VCaP (cell line): ENCODE data around the gene TAF1B.

ENCODE experiments used
- H3K27ac ChIP-seq: fragments of 450-650 bp; 2 replicates; pipeline ENCODE4 v1.5.1; 2017
- TF ChIP-seq, protein P1 (sequence below): fragments of 450-650 bp; conservative IDR thresholded peaks from 2 replicates; pipeline ENCODE4 v1.5.1; 2017; ENCODE audit warnings: mild to moderate bottlenecking, moderate library complexity

Gene TAF1B

DNA sequence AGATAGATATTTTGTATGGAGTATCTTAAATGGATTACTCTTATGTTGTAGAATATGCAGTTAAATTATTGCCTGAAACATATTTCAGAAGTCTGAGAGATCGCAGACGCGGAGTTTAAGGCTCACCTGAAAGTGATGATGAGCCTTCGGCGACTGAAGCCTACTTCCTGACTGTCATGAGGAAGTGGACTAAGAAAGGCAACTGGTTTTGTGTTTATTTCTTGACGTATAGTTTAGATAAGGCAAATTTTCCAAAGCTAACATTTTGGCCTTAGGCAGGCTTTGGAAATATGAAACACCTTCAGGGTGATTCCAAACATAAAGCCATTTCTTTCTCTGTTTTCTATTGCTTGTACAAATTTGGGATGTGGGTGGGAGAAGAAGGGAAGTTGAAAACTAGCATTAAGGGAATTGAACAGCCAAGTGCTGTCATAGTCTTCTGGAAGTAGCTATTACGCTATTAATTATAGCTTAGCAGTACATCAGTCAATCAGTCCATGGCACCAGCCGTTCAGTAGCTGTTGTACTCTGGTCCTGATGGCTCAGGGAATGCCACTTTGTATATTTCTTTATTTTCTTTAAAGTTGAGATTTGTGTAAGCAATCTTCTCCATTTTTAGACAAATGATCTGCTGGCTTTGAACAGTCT lies 109.7 kb downstream of the TAF1B start:
- peak overlapping the region; percentile 72 for H3K27ac ChIP-seq
- TF ChIP-seq, protein P1, sequence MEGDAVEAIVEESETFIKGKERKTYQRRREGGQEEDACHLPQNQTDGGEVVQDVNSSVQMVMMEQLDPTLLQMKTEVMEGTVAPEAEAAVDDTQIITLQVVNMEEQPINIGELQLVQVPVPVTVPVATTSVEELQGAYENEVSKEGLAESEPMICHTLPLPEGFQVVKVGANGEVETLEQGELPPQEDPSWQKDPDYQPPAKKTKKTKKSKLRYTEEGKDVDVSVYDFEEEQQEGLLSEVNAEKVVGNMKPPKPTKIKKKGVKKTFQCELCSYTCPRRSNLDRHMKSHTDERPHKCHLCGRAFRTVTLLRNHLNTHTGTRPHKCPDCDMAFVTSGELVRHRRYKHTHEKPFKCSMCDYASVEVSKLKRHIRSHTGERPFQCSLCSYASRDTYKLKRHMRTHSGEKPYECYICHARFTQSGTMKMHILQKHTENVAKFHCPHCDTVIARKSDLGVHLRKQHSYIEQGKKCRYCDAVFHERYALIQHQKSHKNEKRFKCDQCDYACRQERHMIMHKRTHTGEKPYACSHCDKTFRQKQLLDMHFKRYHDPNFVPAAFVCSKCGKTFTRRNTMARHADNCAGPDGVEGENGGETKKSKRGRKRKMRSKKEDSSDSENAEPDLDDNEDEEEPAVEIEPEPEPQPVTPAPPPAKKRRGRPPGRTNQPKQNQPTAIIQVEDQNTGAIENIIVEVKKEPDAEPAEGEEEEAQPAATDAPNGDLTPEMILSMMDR, result no peak

DNA sequence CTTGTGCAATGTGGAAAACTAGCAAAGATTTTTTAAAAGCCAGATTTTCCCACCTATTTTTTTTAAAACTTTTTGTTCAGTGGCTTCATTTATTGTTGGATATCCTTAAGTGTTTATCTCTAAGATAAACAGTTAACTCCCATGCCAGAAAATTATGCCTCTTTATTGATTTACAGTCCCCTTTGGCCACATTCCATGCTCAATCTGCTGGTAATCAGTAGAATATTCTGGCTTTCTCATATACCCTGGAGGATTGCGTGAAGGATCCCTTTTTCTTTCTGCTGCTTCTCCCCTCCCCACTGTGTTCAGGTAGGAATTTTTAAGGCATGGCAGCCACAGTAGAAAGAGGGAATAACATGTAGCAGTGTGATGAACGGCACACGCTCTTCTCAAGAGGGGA lies 110.9 kb downstream of the TAF1B start:
- TF ChIP-seq, protein P1, result no peak
- H3K27ac ChIP-seq, result peak overlapping the region; percentile 72

DNA sequence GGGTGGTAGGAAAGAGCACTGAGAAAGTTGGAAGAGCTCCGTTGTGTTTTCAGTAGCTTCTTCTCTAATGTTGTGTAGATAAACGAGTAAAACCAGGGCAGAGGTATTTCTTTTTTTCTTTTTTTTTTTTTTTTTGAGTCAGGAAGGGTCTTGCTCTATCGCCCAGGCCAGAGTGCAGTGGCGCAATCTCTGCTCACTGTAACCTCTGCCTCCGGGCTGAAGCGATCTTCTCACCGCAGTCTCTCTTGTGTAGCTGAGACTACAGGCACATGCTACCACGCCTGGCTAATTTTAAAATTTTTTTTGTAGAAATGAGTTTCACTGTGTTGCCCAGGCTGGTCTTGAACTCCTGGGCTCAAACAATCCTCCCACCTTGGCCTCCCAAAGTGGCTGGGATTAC lies 114.8 kb downstream of the TAF1B start:
- H3K27ac ChIP-seq, result no peak overlapping the region
- TF ChIP-seq, protein P1, result no peak

DNA sequence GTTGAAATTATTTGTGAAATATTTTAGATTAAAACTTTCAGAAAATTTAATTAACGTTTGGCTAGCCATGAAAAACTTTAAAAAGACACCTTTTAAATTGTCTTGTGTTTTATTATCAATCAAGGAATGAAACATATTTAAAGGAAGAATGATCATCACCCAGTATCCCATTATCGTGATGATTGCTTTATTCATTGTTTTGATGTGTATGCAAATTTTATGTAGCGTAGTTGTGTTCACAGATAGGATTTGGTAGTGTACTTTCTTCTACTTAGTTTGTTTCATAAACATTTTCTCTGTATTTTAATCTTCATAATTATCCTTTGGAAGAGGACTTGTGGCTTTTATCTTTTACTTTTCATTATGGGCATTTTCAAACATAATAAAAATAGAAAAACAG lies 116.0 kb downstream of the TAF1B start:
- H3K27ac ChIP-seq, result no peak overlapping the region
- TF ChIP-seq, protein P1, result no peak

DNA sequence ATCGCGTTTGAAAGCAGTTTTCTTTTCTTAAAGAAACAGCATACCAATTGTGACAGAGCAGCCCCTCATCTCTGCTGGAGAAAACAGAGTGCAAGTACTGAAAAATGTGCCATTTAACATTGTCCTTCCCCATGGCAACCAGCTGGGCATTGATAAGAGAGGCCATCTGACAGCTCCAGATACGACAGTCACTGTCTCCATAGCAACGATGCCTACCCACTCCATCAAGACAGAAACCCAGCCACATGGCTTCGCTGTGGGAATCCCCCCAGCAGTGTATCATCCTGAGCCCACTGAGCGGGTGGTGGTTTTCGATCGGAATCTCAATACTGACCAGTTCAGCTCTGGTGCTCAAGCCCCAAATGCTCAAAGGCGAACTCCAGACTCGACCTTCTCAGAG lies 117.7 kb downstream of the TAF1B start:
- TF ChIP-seq, protein P1, result no peak
- no peak overlapping the region for H3K27ac ChIP-seq

DNA sequence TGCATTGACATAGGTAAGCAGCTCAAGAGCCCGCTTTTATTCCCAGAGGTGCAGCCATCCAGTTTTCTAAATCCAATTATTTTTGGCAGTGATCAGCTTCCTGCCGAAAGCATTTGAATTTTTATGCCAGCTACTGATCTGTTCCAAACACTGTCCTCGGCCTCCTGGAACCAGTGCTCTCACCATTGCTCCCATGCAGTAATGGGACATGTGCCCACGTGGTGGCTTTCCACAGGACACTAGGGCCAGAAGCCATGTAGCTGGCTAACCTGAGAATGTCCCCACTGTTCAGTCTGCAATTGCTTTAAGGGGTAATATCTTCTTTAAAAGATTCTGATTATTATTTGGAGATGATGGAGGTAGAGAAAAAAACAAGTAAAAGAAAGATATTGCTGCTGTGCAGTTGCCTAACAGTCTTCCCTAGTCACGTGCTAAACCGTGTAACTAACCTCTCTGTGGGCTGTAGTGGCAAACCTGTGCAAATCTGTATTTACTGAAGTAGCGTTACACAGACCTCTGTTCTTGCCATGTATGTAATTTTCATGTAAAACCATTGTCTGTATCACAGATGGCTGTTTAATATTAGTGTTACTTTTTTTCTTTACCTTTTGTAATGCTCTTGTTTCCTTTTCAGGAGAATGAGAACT lies 121.2 kb downstream of the TAF1B start:
- TF ChIP-seq, protein P1, result no peak
- no peak overlapping the region for H3K27ac ChIP-seq

DNA sequence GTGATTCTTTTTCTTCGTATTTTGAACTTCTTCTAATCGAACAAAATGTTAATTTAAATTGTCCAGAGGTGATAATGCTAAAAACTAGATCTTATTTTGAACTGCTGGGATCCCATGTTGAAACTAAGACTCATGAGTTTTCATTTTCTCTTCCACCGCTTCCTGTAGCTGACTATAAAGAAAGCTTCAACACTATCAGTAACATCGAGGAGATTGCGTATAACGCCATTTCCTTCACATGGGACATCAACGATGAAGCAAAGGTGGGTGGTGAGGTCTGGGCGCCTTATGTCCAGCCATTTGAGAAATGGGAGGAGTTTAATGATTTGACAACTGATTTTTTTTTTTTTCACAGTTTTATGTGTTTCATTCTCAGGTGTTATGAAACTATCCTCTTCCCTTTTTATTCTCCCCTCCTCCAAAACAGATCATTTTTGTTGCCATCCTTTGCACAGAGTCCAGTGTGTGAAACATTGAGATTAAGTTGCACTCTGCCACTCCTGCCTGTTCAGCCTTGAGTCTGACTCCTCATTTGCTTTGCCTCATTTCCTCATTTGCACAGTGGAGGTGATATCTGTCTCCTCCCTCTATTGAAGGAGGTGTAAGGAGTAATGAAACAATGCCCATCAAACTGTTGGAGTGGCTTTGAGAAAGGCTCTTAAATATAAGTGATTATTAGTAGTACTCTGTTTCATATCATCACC lies 122.0 kb downstream of the TAF1B start:
- TF ChIP-seq, protein P1, result no peak
- H3K27ac ChIP-seq, result no peak overlapping the region
